Esophagus squamous epithelium (tissue), 5 donors: ENCODE data around the gene CAMLG. TPM values are rescaled to one million over a fixed set of nuclear protein-coding genes. Genes with fewer than 3 reads are reported as not detected.

Source experiments
- DNase-seq: peaks from one replicate; lab custom pipeline; 2025; lab: John Stamatoyannopoulos, UW
- H3K27ac ChIP-seq, 4 donors: fragments of 200-600 bp; sonication (generic); one replicate each; pipeline ENCODE4 v1.5.1; 2016 to 2019; ENCODE audit warnings: mild to moderate bottlenecking in 1 of 4
- H3K27me3 ChIP-seq, 4 donors: fragments of 200-600 bp; sonication (generic); 1 replicate in 3 of 4; 2 replicates in 1 of 4; pipeline versions ENCODE4 v1.5.1 to v1.6.0; 2017 to 2021; ENCODE audit warnings: antibody characterized with exemption in 1 of 4
- H3K36me3 ChIP-seq, 3 donors: fragments of 200-600 bp; sonication (generic); one replicate each; pipeline ENCODE4 v1.5.1; 2016 to 2019
- H3K4me1 ChIP-seq, 3 donors: fragments of 200-600 bp; sonication (generic); one replicate each; pipeline ENCODE4 v1.5.1; 2017 to 2019
- H3K4me3 ChIP-seq, 4 donors: fragments of 200-600 bp; sonication (generic); 1 replicate in 3 of 4; 2 replicates in 1 of 4; pipeline ENCODE4 v1.5.1; 2016 to 2019; ENCODE audit warnings: mild to moderate bottlenecking in 2 of 4, moderate library complexity in 1 of 4
- H3K9me3 ChIP-seq, 3 donors: fragments of 200-600 bp; sonication (generic); one replicate each; pipeline ENCODE4 v1.5.1; 2016 to 2019
- POLR2A ChIP-seq, 4 donors: fragments of 450-650 bp; IDR thresholded peaks; one replicate each; pipeline ENCODE4 v1.6.1; 2017; ENCODE audit warnings: antibody characterized with exemption in 4 of 4, mild to moderate bottlenecking in 4 of 4, moderate library complexity in 3 of 4
- WGBS, 2 donors: methylation state at CpG; one replicate each; pipeline ENCODE4 v1.1.5; 2018; 5-methylcytosine and 5-hydroxymethylcytosine counted together
- intact Hi-C: fragments of 100-400 bp; cut with DNase I; formaldehyde crosslinking; loops from one replicate; pipeline ENCODE4 v1.15.0; 2022
- small RNA-seq, 4 donors: library from RNA; depleted of rRNA; stranded (forward); fragments of <200 nt; gene quantifications; one replicate each; pipeline ENCODE3, GENCODE V24; 2016
- total RNA-seq, 4 donors: library from RNA; depleted of rRNA; stranded (reverse); fragments of >200 nt; gene quantifications; one replicate each; pipeline ENCODE4 v1.1.0, GENCODE V29; 2016
- TF ChIP-seq, protein P1 (sequence below), 6 experiments: fragments of 450-650 bp in 4 of 6; fragments of 200-600 bp in 2 of 6; sonication (generic) in 2 of 6; IDR thresholded peaks; one replicate each; pipeline ENCODE4 v1.5.1; 2016 to 2019; ENCODE audit warnings: antibody characterized with exemption in 6 of 6, mild to moderate bottlenecking in 4 of 6, moderate library complexity in 4 of 6
- donor health status: DM: yes; HTN: yes; CAD: no.

Gene CAMLG
- total RNA-seq, 4 donors from 2014 or later: 9.4 to 31.7 (median 18.0) TPM

GRCh38 chr5:134792286-134792685 is 53.9 kb downstream of the CAMLG start:
- Histone ChIP-seq H3K27me3 (no peaks in the 10 kb centered on the region), H3K27ac (no peak overlapping the region), H3K4me3 (no peak overlapping the region), H3K9me3 (no peaks in the 10 kb centered on the region), H3K4me1 (no peaks in the 10 kb centered on the region), H3K36me3 (peaks cover 8 to 98% (median 60%) of the 10 kb centered on the region in 3 donors)
- WGBS, 2 donors: 90 to 93% methylated on average over 3 of the region's 3 CpGs
- no peak for DNase-seq
- TF ChIP-seq, protein P1, sequence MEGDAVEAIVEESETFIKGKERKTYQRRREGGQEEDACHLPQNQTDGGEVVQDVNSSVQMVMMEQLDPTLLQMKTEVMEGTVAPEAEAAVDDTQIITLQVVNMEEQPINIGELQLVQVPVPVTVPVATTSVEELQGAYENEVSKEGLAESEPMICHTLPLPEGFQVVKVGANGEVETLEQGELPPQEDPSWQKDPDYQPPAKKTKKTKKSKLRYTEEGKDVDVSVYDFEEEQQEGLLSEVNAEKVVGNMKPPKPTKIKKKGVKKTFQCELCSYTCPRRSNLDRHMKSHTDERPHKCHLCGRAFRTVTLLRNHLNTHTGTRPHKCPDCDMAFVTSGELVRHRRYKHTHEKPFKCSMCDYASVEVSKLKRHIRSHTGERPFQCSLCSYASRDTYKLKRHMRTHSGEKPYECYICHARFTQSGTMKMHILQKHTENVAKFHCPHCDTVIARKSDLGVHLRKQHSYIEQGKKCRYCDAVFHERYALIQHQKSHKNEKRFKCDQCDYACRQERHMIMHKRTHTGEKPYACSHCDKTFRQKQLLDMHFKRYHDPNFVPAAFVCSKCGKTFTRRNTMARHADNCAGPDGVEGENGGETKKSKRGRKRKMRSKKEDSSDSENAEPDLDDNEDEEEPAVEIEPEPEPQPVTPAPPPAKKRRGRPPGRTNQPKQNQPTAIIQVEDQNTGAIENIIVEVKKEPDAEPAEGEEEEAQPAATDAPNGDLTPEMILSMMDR (IDR thresholded peaks at IDR 0.05): no peak
- TF ChIP-seq POLR2A (IDR thresholded peaks at IDR 0.05): no peak
- intact Hi-C loops: no loop called here

GRCh38 chr5:134793111-134793510 is 54.8 kb downstream of the CAMLG start:
- no peaks in the 10 kb centered on the region for H3K27me3 ChIP-seq
- H3K27ac ChIP-seq: no peak overlapping the region
- intact Hi-C loops: no loop called here
- no peaks in the 10 kb centered on the region for H3K9me3 ChIP-seq
- no peak for DNase-seq
- TF ChIP-seq, protein P1 (IDR thresholded peaks at IDR 0.05): no peak
- TF ChIP-seq POLR2A (IDR thresholded peaks at IDR 0.05): no peak
- peaks cover 8 to 100% (median 65%) of the 10 kb centered on the region in 3 donors for H3K36me3 ChIP-seq
- WGBS, 2 donors: 92 to 94% methylated on average over 4 of the region's 4 CpGs
- H3K4me1 ChIP-seq: no peaks in the 10 kb centered on the region
- no peak overlapping the region for H3K4me3 ChIP-seq

DNA sequence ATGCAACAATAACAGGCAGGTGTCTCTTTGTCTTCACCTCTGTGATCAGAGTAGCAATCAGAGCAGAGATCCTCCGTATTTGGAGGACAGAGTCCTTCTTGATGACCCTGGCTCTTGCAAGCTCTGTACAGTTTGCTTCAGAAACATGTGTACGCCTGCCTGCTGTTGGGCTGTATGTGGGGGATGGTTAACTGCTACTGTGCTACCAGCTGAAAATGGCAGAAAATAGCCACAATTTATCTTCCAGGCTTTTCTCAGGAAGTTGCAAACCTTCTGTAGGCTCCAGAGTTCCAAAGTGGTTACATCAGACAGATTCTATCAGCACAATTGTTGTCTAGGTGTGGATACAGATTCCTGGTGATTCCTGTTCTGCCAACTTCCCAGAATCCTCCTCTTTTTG is 55.7 kb downstream of the CAMLG start:
- Histone ChIP-seq H3K27ac (no peak overlapping the region), H3K27me3 (no peaks in the 10 kb centered on the region), H3K36me3 (peaks cover 8 to 100% (median 60%) of the 10 kb centered on the region in 3 donors), H3K4me1 (no peaks in the 10 kb centered on the region), H3K9me3 (no peaks in the 10 kb centered on the region), H3K4me3 (no peak overlapping the region)
- DNase-seq: no peak
- intact Hi-C loops: no loop called here
- TF ChIP-seq, protein P1 (IDR thresholded peaks at IDR 0.05): no peak
- TF ChIP-seq POLR2A (IDR thresholded peaks at IDR 0.05): no peak
- WGBS, 2 donors: 83 to 86% methylated on average over 2 of the region's 2 CpGs

GRCh38 chr5:134794819-134795218 is 56.5 kb downstream of the CAMLG start:
- Histone ChIP-seq H3K36me3 (peaks cover 8 to 100% (median 63%) of the 10 kb centered on the region in 3 donors), H3K27ac (no peak overlapping the region), H3K4me1 (no peaks in the 10 kb centered on the region), H3K4me3 (no peak overlapping the region), H3K27me3 (no peaks in the 10 kb centered on the region), H3K9me3 (no peaks in the 10 kb centered on the region)
- DNase-seq: no peak
- TF ChIP-seq, protein P1 (IDR thresholded peaks at IDR 0.05): no peak
- no peak for TF ChIP-seq POLR2A (IDR thresholded peaks at IDR 0.05)
- 92 to 97% methylated on average over 8 of the region's 8 CpGs for WGBS, 2 donors
- intact Hi-C loops: no loop called here

DNA sequence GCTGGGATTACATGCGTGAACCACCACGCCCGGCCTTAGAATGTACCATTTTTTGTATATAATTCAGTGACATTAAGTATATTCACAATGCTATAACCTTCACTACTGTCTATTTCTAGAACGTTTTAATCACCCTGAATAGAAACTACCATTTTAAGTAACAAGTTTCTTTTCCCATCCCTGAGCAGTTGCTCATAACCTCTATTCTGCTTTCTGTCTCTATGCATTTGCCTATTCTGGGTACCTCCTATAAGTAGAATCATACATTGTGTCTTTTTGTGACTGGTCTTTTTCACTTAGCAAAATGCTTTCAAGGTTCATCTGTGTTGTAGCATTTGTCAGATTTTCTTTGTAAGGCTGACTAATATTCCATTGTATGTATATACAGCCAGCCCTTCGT is 60.1 kb downstream of the CAMLG start:
- H3K27ac ChIP-seq: no peak overlapping the region
- intact Hi-C loops: no loop called here
- H3K27me3 ChIP-seq: no peaks in the 10 kb centered on the region
- H3K36me3 ChIP-seq: peaks cover 8 to 100% (median 36%) of the 10 kb centered on the region in 3 donors
- no peaks in the 10 kb centered on the region for H3K4me1 ChIP-seq
- no peaks in the 10 kb centered on the region for H3K9me3 ChIP-seq
- TF ChIP-seq, protein P1 (IDR thresholded peaks at IDR 0.05): no peak
- TF ChIP-seq POLR2A (IDR thresholded peaks at IDR 0.05): no peak
- WGBS, 2 donors: 78 to 85% methylated on average over 5 of the region's 5 CpGs
- H3K4me3 ChIP-seq: no peak overlapping the region
- DNase-seq: no peak

Small RNAs within 50 kb of the gene (small RNA-seq; reads per million reads assigned to genes)
- gene RNU6-1164P (0 reads per million in 4 donors), gene RNU6-757P (0 reads per million in 4 donors)

Other genes starting within 250 kb of the CAMLG start
- gene JADE2, start 212.9 kb upstream of the CAMLG start, total RNA-seq: 10 to 100 TPM in 3 of 4 donors, 1 to 10 TPM in 1; 9.1 to 32.8 (median 14.9) TPM
- gene SAR1B, start 105.7 kb upstream of the CAMLG start, total RNA-seq: 10 to 100 TPM; 28.6 to 63.2 (median 34.4) TPM
- gene SEC24A, start 89.8 kb upstream of the CAMLG start, total RNA-seq: 10 to 100 TPM; 15.3 to 30.9 (median 19.6) TPM
- gene DDX46, start 20.2 kb downstream of the CAMLG start, total RNA-seq: 10 to 100 TPM; 19.6 to 39.9 (median 30.6) TPM
- 10 to 100 TPM; 17.9 to 36.2 (median 24.7) TPM for gene C5orf24, start 107.4 kb downstream of the CAMLG start, total RNA-seq
- gene TXNDC15, start 135.8 kb downstream of the CAMLG start, total RNA-seq: 10 to 100 TPM; 20.2 to 43.9 (median 35.2) TPM
- 10 to 100 TPM in 1 of 4 donors, 1 to 10 TPM in 3; 8.0 to 12.8 (median 8.8) TPM for gene PCBD2, start 166.6 kb downstream of the CAMLG start, total RNA-seq
- gene CATSPER3, start 229.4 kb downstream of the CAMLG start, total RNA-seq: under 1 TPM in 2 of 4 donors, not detected in 2; 0.23 to 0.76 TPM